Natural killer cell (primary cell): Measurements from ENCODE around the gene MED12L. TPM values are rescaled to one million over a fixed set of nuclear protein-coding genes. Genes with fewer than 3 reads are reported as not detected.

ENCODE experiments used
- ATAC-seq, 3 donors: fragments of 150-1000 bp in 2 of 3; fragments of 200-7000 bp in 1 of 3; cut with Tn5 transposase; 1 replicate in 1 of 3; 2 replicates in 2 of 3; pipeline ENCODE4 v1.10.0; 2021; ENCODE audit warnings: mild to moderate bottlenecking in 2 of 3, moderate library complexity in 2 of 3
- DNase-seq, 2 donors: peaks; one replicate each; pipeline versions ENCODE4 v3.0.0 to v3.0.0-alpha.2; 2013 to 2021; ENCODE audit warnings: mixed read lengths in 1 of 2
- H3K27ac ChIP-seq: one replicate; pipeline ENCODE4 v1.5.1; 2013; ENCODE audit warnings: mild to moderate bottlenecking, low read length
- H3K27me3 ChIP-seq: one replicate; pipeline ENCODE4 v1.6.1; 2013; ENCODE audit warnings: low read length; ENCODE audit not compliant: control insufficient read depth, insufficient read depth
- H3K36me3 ChIP-seq: one replicate; pipeline ENCODE4 v1.6.1; 2013; ENCODE audit warnings: low read length; ENCODE audit not compliant: control insufficient read depth, insufficient read depth
- H3K4me1 ChIP-seq: one replicate; pipeline ENCODE4 v1.6.1; 2013; ENCODE audit warnings: low read length; ENCODE audit not compliant: control insufficient read depth, insufficient read depth
- H3K4me3 ChIP-seq: one replicate; pipeline ENCODE4 v1.5.1; 2013; ENCODE audit warnings: low read length
- H3K9me3 ChIP-seq: one replicate; pipeline ENCODE4 v1.6.1; 2013; ENCODE audit warnings: low read length; ENCODE audit not compliant: control insufficient read depth, insufficient read depth
- H3K27ac Mint-ChIP-seq, 2 donors: one replicate each; pipeline ENCODE4 v1.8.0; 2022; ENCODE audit warnings: mild to moderate bottlenecking in 2 of 2, mixed read lengths in 2 of 2, moderate library complexity in 1 of 2
- H3K27me3 Mint-ChIP-seq, 2 donors: one replicate each; pipeline ENCODE4 v1.8.0; 2022; ENCODE audit warnings: low read depth in 2 of 2, mixed read lengths in 2 of 2
- H3K36me3 Mint-ChIP-seq: one replicate; pipeline ENCODE4 v1.8.0; 2022; ENCODE audit warnings: mixed read lengths
- H3K4me1 Mint-ChIP-seq, 2 donors: one replicate each; pipeline ENCODE4 v1.8.0; 2022; ENCODE audit warnings: mixed read lengths in 2 of 2
- H3K4me3 Mint-ChIP-seq: one replicate; pipeline ENCODE4 v1.8.0; 2022; ENCODE audit warnings: mild to moderate bottlenecking, moderate library complexity, mixed read lengths
- H3K9me3 Mint-ChIP-seq, 2 donors: one replicate each; pipeline ENCODE4 v1.8.0; 2022; ENCODE audit warnings: mixed read lengths in 2 of 2
- CTCF ChIP-seq: fragments of 200-600 bp; IDR thresholded peaks from one replicate; pipeline ENCODE4 v1.8.0; 2022; ENCODE audit warnings: antibody characterized with exemption
- WGBS: methylation state at CpG from one replicate; pipeline ENCODE4 v1.1.7; 2013; ENCODE audit warnings: missing lambda C conversion rate; ENCODE audit not compliant: insufficient coverage; 5-methylcytosine and 5-hydroxymethylcytosine counted together
- intact Hi-C: fragments of 100-400 bp; cut with micrococcal nuclease; formaldehyde crosslinking; loops from one replicate; pipeline ENCODE4 v1.14.2; 2022
- total RNA-seq, 4 donors: library from RNA; stranded (reverse); fragments of 120-200 nt in 1 of 4; gene quantifications; one replicate each; pipeline versions ENCODE4 v1.2.3 to v1.2.4, GENCODE V29; 2013 to 2022

Gene MED12L
- total RNA-seq, 3 donors from 2014 or later (not counting 1 experiment from before 2014, with no cell fraction given), result 3.0 to 6.5 (median 3.0) TPM

GRCh38 chr3:151437906-151438305 is 352.4 kb downstream of the MED12L start:
- H3K9me3 Mint-ChIP-seq, result no peaks in the 10 kb centered on the region
- H3K4me3 Mint-ChIP-seq, result no peak overlapping the region
- TF ChIP-seq CTCF, result no peak
- H3K4me3 ChIP-seq, result no peak overlapping the region
- no peaks in the 10 kb centered on the region for H3K4me1 ChIP-seq
- WGBS, result 95% methylated on average over 6 of the region's 6 CpGs
- H3K27me3 Mint-ChIP-seq, result no peaks in the 10 kb centered on the region
- no peaks in the 10 kb centered on the region for H3K4me1 Mint-ChIP-seq
- intact Hi-C loops, result no loop called here
- ATAC-seq (no peak), DNase-seq (no peak)
- H3K36me3 Mint-ChIP-seq, result no peaks in the 10 kb centered on the region
- no peaks in the 10 kb centered on the region for H3K9me3 ChIP-seq
- no peaks in the 10 kb centered on the region for H3K27me3 ChIP-seq
- no peak overlapping the region for H3K27ac ChIP-seq
- H3K36me3 ChIP-seq, result no peaks in the 10 kb centered on the region
- no peak overlapping the region for H3K27ac Mint-ChIP-seq

GRCh38 chr3:151439652-151440125 is 354.2 kb downstream of the MED12L start:
- Histone ChIP-seq H3K27me3 (no peaks in the 10 kb centered on the region), H3K4me1 (no peaks in the 10 kb centered on the region), H3K27ac (no peak overlapping the region), H3K9me3 (no peaks in the 10 kb centered on the region), H3K4me3 (no peak overlapping the region), H3K36me3 (no peaks in the 10 kb centered on the region)
- H3K27ac Mint-ChIP-seq, result no peak overlapping the region
- TF ChIP-seq CTCF, result peak; percentile 66
- WGBS, result 88% methylated on average over 1 of the region's 3 CpGs
- H3K9me3 Mint-ChIP-seq, result no peaks in the 10 kb centered on the region
- no peaks in the 10 kb centered on the region for H3K4me1 Mint-ChIP-seq
- H3K27me3 Mint-ChIP-seq, result peaks cover 0 to under 1% of the 10 kb centered on the region in 2 donors
- H3K36me3 Mint-ChIP-seq, result no peaks in the 10 kb centered on the region
- ATAC-seq (peak; percentile 55 to 70 (median 60)), DNase-seq (peak in 1 of 2 donors; percentile 61)
- no peak overlapping the region for H3K4me3 Mint-ChIP-seq
- intact Hi-C loops, result loop anchor here (1.0 kb wide), 2 partner anchors 400 to 479 kb away; no protein-coding TSS in a partner anchor

- H3K27me3 Mint-ChIP-seq, result peaks cover 0 to 10% of the 10 kb centered on the region in 2 donors
- no peaks in the 10 kb centered on the region for H3K36me3 Mint-ChIP-seq
- no peaks in the 10 kb centered on the region for H3K36me3 ChIP-seq
- H3K4me3 Mint-ChIP-seq, result no peak overlapping the region
- no peaks in the 10 kb centered on the region for H3K4me1 ChIP-seq
- H3K4me3 ChIP-seq, result no peak overlapping the region
- H3K27me3 ChIP-seq, result no peaks in the 10 kb centered on the region
- WGBS, result 86% methylated on average over 1 of the region's 1 CpG
- DNase-seq, result no peak
- TF ChIP-seq CTCF, result no peak
- H3K9me3 Mint-ChIP-seq, result no peaks in the 10 kb centered on the region
- H3K9me3 ChIP-seq, result no peaks in the 10 kb centered on the region
- intact Hi-C loops, result no loop called here
- ATAC-seq, result no peak
- H3K27ac Mint-ChIP-seq, result no peak overlapping the region
- no peaks in the 10 kb centered on the region for H3K4me1 Mint-ChIP-seq
- no peak overlapping the region for H3K27ac ChIP-seq
These were observed 355.5 kb downstream of the MED12L start for GRCh38 chr3:151440940-151441339.

GRCh38 chr3:151443583-151443982 is 358.1 kb downstream of the MED12L start:
- ATAC-seq (no peak), DNase-seq (no peak)
- WGBS, result 90% methylated on average over 5 of the region's 7 CpGs
- no peak for TF ChIP-seq CTCF
- H3K4me3 ChIP-seq, result no peak overlapping the region
- no peaks in the 10 kb centered on the region for H3K4me1 ChIP-seq
- no peaks in the 10 kb centered on the region for H3K9me3 Mint-ChIP-seq
- no peaks in the 10 kb centered on the region for H3K9me3 ChIP-seq
- no peak overlapping the region for H3K27ac ChIP-seq
- H3K27me3 Mint-ChIP-seq, result peaks cover 7 to 17% of the 10 kb centered on the region in 2 donors
- H3K27ac Mint-ChIP-seq, result no peak overlapping the region
- no peaks in the 10 kb centered on the region for H3K27me3 ChIP-seq
- intact Hi-C loops, result no loop called here
- no peaks in the 10 kb centered on the region for H3K36me3 ChIP-seq
- no peaks in the 10 kb centered on the region for H3K36me3 Mint-ChIP-seq
- no peak overlapping the region for H3K4me3 Mint-ChIP-seq
- no peaks in the 10 kb centered on the region for H3K4me1 Mint-ChIP-seq
